IPS-20b (cell line): ENCODE measurements around the gene RTP5.
"Not testable (repeated sequence)": the region's sequence is repeated elsewhere in the genome, so short reads cannot be mapped to it uniquely, and the experiment has no call there.

Experiments used
- H3K27ac ChIP-seq: one replicate; pipeline ENCODE4 v1.5.1; 2013; ENCODE audit warnings: low read length
- H3K27me3 ChIP-seq: 2 replicates; pipeline ENCODE4 v1.6.1; 2013; ENCODE audit warnings: mild to moderate bottlenecking, low read length, inconsistent platforms; ENCODE audit not compliant: insufficient read depth
- H3K36me3 ChIP-seq: 2 replicates; pipeline ENCODE4 v1.6.1; 2013; ENCODE audit warnings: low read depth, mild to moderate bottlenecking, inconsistent platforms, low read length, moderate library complexity; ENCODE audit not compliant: insufficient read depth
- H3K4me1 ChIP-seq: 2 replicates; pipeline ENCODE4 v1.6.1; 2013; ENCODE audit warnings: mild to moderate bottlenecking, control low read depth, inconsistent platforms, low read length, moderate library complexity; ENCODE audit not compliant: insufficient read depth
- H3K4me3 ChIP-seq: 2 replicates; pipeline ENCODE4 v1.5.1; 2013; ENCODE audit warnings: mild to moderate bottlenecking, low read length, inconsistent platforms
- H3K9ac ChIP-seq: 2 replicates; pipeline ENCODE4 v1.6.1; 2013; ENCODE audit warnings: low read depth, mild to moderate bottlenecking, inconsistent platforms, low read length, moderate library complexity
- H3K9me3 ChIP-seq: 2 replicates; pipeline ENCODE4 v1.6.1; 2013; ENCODE audit warnings: mild to moderate bottlenecking, low read depth, low read length, inconsistent platforms; ENCODE audit not compliant: insufficient read depth

RTP5 gene

DNA sequence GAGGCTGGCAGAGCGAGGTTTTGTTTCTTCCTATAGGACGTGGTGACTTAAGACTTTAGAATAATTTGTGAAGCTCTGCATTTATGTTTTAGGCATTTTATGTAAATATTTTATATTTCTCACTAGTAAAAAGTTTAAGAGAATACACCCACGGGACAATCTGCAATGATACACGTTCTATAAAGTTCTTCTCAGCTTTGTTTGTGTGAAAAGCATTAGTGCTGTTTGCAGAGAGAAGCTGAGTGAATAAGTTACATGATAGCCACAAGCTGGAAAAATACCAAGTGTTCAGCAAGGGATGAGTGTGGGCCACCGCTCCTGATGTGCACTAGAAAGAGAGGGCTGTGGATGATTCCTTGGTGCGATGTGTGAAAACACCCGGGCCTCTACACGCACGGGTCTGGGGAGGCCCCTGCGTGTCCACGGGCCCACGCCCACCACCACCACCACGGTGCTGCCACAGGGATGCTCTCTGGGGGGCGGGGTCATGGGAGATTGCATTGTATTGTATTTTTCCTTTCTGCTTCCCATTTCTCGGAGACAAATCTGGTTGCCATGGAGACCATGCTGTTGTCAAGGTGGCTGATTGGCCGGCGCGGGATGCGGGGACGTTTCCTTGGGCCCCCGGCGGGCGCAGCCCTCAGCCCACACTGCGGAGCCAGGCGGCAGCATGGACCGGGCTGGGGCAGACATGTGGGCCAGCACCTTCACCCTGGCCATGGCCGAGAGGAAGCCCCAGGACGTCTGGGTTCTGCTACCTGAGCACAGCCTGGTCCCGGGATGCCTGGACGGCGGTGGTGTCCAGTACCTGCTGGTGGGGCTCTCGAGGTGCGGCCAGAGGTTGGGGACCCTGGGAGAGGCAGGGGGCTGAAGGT, at the start of gene RTP5:
TSS of gene RTP5 (plus strand) at position 643 of the 875 bp plus-strand sequence. CDS start at position 671, 28 bp downstream.
- Histone ChIP-seq H3K9me3 (peaks cover 7% of the 10 kb centered on the region; the same call in 1 of the 2 replicates), H3K27me3 (peaks cover 21% of the 10 kb centered on the region), H3K36me3 (no peaks in the 10 kb centered on the region), H3K27ac (no peak within 1 kb of the TSS), H3K4me3 (no peak within 1 kb of the TSS), H3K9ac (no peak within 1 kb of the TSS), H3K4me1 (no peaks in the 10 kb centered on the region)

DNA sequence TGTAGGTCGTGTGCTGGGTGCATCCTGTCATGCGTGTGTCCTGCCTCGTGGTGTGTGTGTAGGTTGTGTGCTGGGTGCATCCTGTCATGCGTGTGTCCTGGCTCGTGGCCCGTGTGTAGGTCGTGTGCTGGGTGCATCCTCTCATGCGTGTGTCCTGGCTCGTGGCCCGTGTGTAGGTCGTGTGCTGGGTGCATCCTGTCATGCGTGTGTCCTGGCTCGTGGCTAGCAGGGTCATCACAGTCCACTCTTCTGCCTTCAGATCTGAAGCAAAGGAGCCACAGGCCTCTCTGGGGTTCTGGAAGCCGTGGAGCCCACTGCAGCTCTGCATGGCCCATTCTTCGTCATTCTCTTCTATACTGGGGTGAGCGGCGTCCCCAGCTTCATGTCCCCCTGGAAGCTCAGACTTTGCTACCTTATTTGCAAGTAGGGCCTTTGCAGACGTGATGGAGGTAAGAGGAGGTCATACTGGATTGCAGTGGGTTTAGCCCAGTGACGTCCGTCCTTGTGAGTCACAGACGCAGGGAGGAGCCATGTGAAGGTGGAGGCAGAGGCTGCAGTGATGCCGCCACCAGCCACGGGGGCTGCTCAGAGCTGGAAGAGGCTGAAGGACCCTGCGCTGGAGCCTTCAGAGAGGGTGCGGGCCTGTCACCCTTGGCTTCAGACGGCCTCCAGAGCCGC, 49.4 kb upstream of the RTP5 start:
- H3K9me3 ChIP-seq, H3K27ac ChIP-seq, H3K4me3 ChIP-seq, H3K9ac ChIP-seq, H3K36me3 ChIP-seq, H3K4me1 ChIP-seq: not testable (repeated sequence)
- peaks cover 12% of the 10 kb centered on the region for H3K27me3 ChIP-seq

DNA sequence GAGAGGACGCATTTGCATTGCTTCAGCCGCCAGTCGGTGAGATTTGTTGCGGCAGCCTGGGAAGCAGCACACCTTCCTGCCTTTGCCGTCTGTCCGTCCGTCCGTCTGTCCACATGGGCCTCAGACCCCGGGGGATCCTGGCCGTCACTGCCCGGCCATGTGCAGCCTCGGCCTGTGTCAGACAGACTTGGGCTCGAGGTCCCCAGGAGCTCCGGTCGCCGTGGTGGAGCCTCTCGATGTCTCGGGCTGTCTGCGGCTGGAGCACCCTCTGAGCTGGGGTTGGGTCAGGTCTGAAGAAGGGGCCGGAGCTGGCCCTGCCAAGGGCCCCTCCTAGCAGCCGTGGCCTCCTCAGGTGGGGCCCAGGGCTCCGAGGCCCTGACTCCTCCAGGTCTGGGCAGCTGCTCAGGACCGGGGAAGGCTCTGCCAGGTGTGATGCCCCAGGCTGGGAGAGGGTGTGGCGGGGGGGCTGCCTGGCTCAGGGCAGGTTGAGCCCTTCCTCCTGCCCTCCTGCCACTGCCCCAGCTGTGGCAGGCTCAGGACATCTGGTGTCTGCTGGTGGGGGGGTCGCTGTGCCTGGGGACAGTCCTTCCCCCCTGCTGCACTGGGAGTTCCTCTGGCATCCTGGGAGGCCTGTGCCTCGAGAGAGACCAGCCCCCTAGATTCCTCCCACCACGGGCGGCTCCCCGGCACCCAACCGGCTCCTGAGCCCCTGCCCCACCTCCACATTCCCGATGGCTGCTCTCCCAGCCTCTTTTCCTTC, 48.7 kb upstream of the RTP5 start:
- no peaks in the 10 kb centered on the region for H3K9me3 ChIP-seq
- H3K27ac ChIP-seq, result no peak overlapping the region
- H3K27me3 ChIP-seq, result peaks cover 12% of the 10 kb centered on the region
- H3K36me3 ChIP-seq, result no peaks in the 10 kb centered on the region
- H3K4me3 ChIP-seq, result no peak overlapping the region
- H3K9ac ChIP-seq, result no peak overlapping the region
- H3K4me1 ChIP-seq, result no peaks in the 10 kb centered on the region

DNA sequence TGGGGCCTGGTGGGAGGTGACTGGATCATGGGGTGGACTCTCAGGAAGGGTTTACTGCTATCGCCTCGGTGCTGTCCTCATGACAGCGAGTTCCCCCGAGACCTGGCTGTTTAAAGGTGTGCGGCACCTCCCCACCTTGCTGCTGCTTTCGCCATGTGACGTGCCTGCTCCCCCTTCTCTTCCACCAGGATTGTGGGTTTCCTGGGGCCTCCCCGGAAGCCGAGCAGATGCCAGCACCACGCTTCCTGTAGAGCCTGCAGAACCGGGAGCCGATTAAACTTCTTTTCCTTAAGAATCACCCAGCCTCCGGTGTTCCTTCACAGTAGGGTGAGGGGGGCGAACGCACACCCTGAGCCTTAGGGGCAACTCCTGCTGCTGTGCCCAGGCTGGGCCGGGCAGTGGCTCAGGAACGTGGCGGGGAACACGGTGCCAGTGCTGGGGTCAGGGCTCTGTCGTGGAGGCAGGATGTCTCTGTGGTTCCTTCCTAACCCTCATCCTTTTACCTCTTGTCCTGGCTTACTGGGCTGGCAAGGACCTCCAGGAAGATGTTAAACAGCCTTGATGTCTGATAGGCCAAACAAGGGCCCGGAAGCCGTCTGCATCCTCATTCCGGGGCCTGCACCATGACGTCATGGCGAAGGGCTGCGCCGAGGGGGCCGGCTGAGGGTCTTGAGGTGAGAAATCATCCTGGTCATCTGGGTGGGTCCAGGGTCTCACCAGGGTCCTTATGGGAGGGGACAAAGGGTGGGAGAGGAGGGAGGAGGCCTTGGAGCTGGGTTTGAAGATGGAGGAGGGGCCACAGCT, 47.9 kb upstream of the RTP5 start:
- peaks cover 3% of the 10 kb centered on the region; the same call in 1 of the 2 replicates for H3K9me3 ChIP-seq
- no peak overlapping the region for H3K4me3 ChIP-seq
- H3K27me3 ChIP-seq, result peaks cover 12% of the 10 kb centered on the region
- H3K4me1 ChIP-seq, result no peaks in the 10 kb centered on the region
- H3K9ac ChIP-seq, result no peak overlapping the region
- no peak overlapping the region for H3K27ac ChIP-seq
- H3K36me3 ChIP-seq, result no peaks in the 10 kb centered on the region

DNA sequence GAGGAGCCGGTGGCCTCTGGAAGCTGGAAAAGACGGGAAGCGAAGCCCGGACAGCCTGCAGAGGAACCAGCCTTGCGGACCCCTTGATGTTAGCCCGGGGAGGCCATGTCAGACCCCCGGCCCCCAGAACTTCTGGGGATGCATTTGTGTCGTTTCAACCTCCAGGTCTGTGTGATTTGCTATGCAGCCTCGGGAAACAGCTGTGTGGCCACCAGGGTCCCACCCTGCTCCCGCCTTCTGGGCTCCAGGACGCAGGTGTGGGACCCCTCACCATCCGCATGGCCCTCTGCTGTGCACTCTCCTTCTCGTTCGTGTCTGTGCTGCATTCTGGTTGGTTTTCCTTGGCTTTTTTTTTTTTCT, 47.3 kb upstream of the RTP5 start:
- Histone ChIP-seq H3K4me3 (no peak overlapping the region), H3K4me1 (no peaks in the 10 kb centered on the region), H3K9me3 (peaks cover 5% of the 10 kb centered on the region), H3K27me3 (peaks cover 12% of the 10 kb centered on the region), H3K36me3 (no peaks in the 10 kb centered on the region), H3K9ac (no peak overlapping the region), H3K27ac (no peak overlapping the region)

DNA sequence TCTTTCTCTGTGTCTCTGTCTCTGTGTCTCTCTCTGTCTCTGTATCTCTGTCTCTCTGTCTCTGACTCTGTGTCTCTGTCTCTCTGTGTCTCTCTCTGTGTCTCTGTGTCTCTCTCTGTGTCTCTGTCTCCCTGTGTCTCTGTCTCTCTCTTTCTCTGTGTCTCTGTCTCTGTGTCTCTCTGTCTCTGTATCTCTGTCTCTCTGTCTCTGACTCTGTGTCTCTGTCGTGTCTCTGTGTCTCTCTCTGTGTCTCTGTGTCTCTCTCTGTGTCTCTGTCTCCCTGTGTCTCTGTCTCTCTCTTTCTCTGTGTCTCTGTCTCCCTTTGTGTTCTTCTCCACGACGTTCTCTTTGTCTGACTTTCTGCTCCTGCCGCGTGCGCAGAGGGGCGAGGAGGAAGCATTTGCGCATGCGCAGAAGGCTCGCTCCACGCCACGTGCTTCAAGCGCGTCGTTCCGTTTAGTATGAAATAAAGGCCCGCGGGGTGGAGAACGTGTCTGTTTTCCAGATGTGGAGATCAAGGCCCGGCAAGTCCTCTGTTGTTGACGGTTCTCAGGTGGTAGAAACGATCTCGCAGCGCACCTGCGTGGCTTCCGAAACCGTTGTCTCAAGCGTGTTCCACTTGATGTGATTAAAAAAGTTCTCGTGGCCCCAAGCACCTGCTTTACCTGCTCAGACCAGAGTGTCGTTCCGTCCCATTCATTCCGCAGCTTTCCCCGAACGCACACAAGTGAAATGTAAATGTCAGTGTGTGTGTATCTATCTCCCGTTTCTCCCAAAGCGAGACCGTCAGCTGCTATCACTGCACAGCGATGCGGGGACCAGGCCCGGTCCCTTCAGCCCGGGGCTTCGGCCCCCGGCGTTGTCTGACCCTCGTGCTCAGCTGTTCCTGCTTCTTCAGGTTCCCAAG, 45.7 kb upstream of the RTP5 start:
- H3K9me3 ChIP-seq, H3K4me3 ChIP-seq, H3K9ac ChIP-seq, H3K27ac ChIP-seq, H3K36me3 ChIP-seq, H3K4me1 ChIP-seq: not testable (repeated sequence)
- peaks cover 12% of the 10 kb centered on the region for H3K27me3 ChIP-seq

DNA sequence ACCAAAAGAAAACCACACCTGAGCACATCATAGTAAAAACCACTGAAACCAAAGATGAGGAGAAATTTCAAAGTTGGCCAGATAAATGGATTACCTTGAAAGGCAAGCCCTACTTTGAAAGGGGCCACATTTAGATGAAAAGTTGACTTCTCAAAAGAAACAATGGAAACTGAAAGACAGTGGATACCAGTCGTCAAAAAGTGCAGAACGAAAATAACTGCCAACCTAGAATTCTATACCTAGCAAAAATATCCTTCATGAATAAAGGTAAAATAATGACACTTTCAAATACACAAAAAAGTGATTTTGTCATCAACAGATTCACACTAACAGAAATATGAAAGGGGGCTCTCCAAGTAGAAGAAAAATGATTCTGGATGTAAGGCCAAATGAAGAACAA, 42.1 kb upstream of the RTP5 start:
- no peaks in the 10 kb centered on the region for H3K4me1 ChIP-seq
- H3K36me3 ChIP-seq, result no peaks in the 10 kb centered on the region
- no peak overlapping the region for H3K9ac ChIP-seq
- peaks cover 12% of the 10 kb centered on the region for H3K27me3 ChIP-seq
- peaks cover 9% of the 10 kb centered on the region for H3K9me3 ChIP-seq
- H3K27ac ChIP-seq, result no peak overlapping the region
- no peak overlapping the region for H3K4me3 ChIP-seq

DNA sequence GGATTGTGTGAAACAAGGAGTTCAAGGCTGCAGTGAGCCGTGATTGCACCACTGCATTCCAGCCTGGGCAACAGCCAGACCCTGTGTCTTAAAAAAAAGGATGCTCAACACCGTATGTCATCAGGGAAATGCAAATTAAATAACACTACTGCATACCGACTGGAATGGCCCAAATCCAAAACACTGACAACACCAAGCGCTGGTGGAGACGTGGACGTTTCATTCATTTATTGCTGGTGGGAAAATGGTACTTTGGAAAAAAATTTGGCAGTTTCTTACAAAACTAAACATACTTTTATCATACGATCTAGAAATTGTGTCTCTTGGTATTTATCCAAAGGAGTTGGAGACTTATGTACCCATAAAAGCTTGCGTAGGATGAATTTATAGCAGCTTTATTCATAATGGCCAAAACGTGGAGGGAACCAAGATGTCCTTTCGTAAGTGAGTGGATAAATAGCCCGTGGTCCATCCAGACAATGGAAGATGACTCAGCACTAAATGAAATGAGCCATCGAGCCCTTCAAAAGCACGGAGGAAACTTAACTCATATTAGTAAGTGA, 36.3 kb upstream of the RTP5 start:
- no peaks in the 10 kb centered on the region for H3K27me3 ChIP-seq
- H3K27ac ChIP-seq, result no peak overlapping the region
- H3K9me3 ChIP-seq, result no peaks in the 10 kb centered on the region
- no peak overlapping the region for H3K9ac ChIP-seq
- H3K4me1 ChIP-seq, result no peaks in the 10 kb centered on the region
- H3K4me3 ChIP-seq, result no peak overlapping the region
- no peaks in the 10 kb centered on the region for H3K36me3 ChIP-seq

DNA sequence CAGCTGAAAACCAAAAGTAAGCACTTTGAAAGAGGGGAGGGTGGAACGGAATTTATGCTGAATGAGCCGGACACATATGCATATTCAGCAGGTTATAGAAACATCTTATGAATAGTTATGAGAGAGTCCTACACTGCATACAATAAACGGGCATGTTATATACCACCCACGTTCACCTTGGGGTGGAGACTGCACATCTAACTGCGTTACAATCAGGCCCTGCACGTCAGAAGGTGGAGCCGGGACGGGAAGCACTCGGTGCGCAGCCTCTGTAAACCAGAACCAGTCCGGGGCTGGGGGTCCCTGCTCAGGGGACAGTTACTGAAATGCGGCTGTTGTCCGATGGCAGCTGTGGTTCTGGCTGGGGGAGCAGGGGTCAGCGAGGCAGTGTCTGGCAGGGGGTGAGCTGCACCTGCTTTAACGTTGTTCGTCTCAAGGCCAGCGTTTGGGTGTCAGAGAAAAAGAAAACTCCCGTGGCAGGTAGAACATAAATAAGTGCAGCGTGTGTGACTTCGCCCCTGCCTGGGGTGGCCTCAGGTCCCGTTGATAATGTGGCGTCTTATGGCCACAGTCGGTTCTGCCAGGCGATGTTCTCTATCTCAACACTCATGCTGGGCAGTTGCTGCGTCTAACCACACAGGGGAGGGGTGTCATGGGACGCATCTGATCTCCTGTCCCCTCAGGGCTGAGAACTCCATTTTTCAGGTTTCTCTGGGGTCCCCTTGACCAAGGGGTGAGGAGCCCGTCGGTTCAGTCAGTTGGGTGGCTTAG, 35.6 kb upstream of the RTP5 start:
- H3K9me3 ChIP-seq, H3K4me1 ChIP-seq, H3K27me3 ChIP-seq, H3K9ac ChIP-seq, H3K27ac ChIP-seq, H3K36me3 ChIP-seq, H3K4me3 ChIP-seq: not testable (repeated sequence)
